Measurements from ENCODE around the gene MEGF6.

The MEGF6 gene

DNA sequence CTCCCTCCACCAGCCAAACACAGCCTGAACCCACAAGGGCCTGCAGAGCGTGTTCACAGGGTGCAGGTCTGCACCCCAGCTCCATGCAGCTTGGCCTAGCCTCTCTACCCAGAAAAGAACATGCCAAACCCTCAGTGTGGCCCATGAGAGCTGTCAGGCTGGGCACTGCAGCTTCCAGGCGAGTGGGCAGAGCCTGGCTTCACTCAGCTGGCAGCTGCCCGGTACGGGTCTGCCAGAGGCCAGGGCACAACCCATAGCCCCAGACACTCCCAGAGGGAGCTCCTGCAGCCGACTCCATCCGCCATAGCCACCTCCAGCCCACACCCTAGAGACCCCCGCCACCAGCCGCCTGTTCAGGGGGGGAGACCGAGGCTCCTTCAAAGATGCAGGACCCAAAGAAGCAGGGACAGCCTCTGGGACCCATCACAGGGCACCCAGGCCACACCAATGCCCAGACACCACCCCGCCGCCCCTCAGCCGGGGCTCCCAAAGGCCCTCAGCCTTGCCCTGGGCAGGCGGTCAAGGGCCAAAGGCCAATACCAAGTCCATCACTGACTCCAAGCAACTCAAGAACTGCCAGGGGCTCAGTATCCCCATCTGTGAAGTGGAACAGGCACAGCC is 42.4 kb downstream of the MEGF6 start:
- Histone ChIP-seq H3K4me2 (no peak overlapping the region; the same call in 1 of the 2 replicates), H3K9me3 (no peaks in the 10 kb centered on the region), H3K36me3 (peaks cover 45% of the 10 kb centered on the region), H4K20me1 (peaks cover 98% of the 10 kb centered on the region), H3K4me1 (peaks cover 35% of the 10 kb centered on the region), H3K27me3 (peaks cover 3% of the 10 kb centered on the region; the same call in 1 of the 2 replicates), H3K27ac (no peak overlapping the region), H3K9ac (no peak overlapping the region), H3K4me3 (no peak overlapping the region)
- TF ChIP-seq Cebpa-rat (IDR thresholded peaks at IDR 0.05): no peak

- no peak overlapping the region for H3K4me2 ChIP-seq
- no peak overlapping the region for H3K9ac ChIP-seq
- peaks cover 97% of the 10 kb centered on the region for H4K20me1 ChIP-seq
- no peak for TF ChIP-seq Cebpa-rat (IDR thresholded peaks at IDR 0.05)
- no peak overlapping the region for H3K4me3 ChIP-seq
- H3K36me3 ChIP-seq: peaks cover 28% of the 10 kb centered on the region
- peaks cover 27% of the 10 kb centered on the region for H3K4me1 ChIP-seq
- H3K27ac ChIP-seq: no peak overlapping the region
- H3K9me3 ChIP-seq: no peaks in the 10 kb centered on the region
- peaks cover 3% of the 10 kb centered on the region; the same call in 1 of the 2 replicates for H3K27me3 ChIP-seq
These were observed 44.1 kb downstream of the MEGF6 start for GRCh38 chr1:3566951-3567804.

DNA sequence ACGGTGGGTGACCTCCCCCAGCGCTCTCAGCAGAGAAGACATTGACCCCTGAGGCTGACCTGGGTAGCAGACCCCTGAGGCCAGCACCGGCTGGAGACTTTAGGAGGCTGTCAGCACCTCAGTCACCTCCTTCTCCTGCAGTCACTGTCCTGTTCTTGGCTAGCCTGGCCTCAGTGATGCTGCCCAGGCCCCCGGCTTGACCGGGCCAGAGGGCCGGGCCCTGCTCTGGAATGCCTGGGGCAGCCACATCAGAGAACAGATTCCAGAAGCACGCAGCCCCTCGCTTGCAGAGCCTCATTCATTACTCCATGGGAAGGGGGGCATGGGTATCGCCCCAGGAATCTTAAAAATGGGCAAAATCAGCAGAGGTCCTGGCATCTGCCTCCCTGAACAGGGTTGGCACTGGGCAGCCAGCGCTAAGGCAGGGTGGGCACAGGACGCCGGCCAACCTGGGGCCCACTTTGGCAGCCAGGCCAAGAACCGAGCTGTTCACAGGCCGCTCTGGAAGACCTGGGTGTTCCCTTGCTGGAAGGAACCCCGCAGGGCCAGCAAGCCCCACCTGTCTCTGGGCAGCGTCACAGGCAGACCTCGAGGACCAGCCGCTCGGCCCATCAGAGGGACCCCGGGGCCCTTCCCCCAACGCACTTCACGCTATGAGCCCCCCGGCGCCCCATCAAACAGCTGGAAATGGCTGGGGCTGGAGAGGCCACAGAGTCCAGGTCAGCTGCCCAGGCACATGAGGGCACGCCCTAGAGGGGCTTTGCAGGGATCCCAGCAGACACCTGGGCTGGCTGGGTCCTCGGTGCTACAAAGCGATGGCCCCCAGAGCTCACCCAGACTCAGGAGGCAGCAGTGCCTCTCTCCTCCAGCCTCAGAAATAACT is 45.1 kb downstream of the MEGF6 start:
- Histone ChIP-seq H3K4me3 (no peak overlapping the region), H4K20me1 (peaks cover 97% of the 10 kb centered on the region), H3K9ac (no peak overlapping the region), H3K27ac (no peak overlapping the region), H3K4me2 (no peak overlapping the region), H3K36me3 (peaks cover 22% of the 10 kb centered on the region), H3K4me1 (peaks cover 22% of the 10 kb centered on the region), H3K27me3 (peaks cover 3% of the 10 kb centered on the region; the same call in 1 of the 2 replicates), H3K9me3 (no peaks in the 10 kb centered on the region)
- TF ChIP-seq Cebpa-rat (IDR thresholded peaks at IDR 0.05): no peak

- Histone ChIP-seq H3K4me2 (no peak overlapping the region), H3K36me3 (peaks cover 28% of the 10 kb centered on the region; the same call in 1 of the 2 replicates), H3K4me3 (no peak overlapping the region), H4K20me1 (peaks cover 97% of the 10 kb centered on the region), H3K27ac (no peak overlapping the region), H3K9me3 (no peaks in the 10 kb centered on the region), H3K4me1 (peaks cover 11% of the 10 kb centered on the region), H3K27me3 (peaks cover 2% of the 10 kb centered on the region; the same call in 1 of the 2 replicates), H3K9ac (no peak overlapping the region)
- TF ChIP-seq Cebpa-rat (IDR thresholded peaks at IDR 0.05): no peak
These were observed 46.1 kb downstream of the MEGF6 start for GRCh38 chr1:3564921-3565831.

- Histone ChIP-seq H3K4me2 (no peak overlapping the region), H4K20me1 (peaks cover 97% of the 10 kb centered on the region), H3K4me3 (no peak overlapping the region), H3K4me1 (no peaks in the 10 kb centered on the region), H3K27me3 (no peaks in the 10 kb centered on the region), H3K9ac (no peak overlapping the region), H3K9me3 (0 out of 2 replicates have a peak, but pooled peaks cover 2% of the 10 kb centered on the region), H3K27ac (no peak overlapping the region), H3K36me3 (peaks cover 21% of the 10 kb centered on the region; the same call in 1 of the 2 replicates)
- no peak for TF ChIP-seq Cebpa-rat (IDR thresholded peaks at IDR 0.05)
These were observed 47.7 kb downstream of the MEGF6 start for GRCh38 chr1:3563610-3564009.

DNA sequence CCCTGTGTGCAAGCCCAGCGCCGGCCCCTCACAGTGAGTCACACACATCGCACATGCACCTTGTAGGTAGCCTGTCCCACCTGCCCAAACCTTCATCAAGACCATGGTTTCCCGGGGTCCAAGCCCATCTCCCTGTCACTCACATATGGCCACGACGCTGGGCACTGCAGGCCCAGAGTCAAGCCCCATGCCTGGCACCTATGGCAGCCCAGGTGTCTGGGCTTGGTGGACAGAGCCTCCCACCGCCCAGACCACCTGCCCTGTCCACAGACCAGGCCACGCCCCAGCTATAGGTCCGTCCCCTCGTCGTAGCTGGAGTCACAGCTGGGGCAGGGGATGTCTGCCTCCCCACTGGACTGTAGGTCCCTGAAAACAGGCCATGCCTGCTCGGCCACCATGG is 48.2 kb downstream of the MEGF6 start:
- Histone ChIP-seq H3K27ac (no peak overlapping the region), H4K20me1 (peaks cover 97% of the 10 kb centered on the region), H3K9ac (no peak overlapping the region), H3K4me1 (no peaks in the 10 kb centered on the region), H3K4me2 (no peak overlapping the region), H3K27me3 (no peaks in the 10 kb centered on the region), H3K4me3 (no peak overlapping the region), H3K9me3 (0 out of 2 replicates have a peak, but pooled peaks cover 5% of the 10 kb centered on the region), H3K36me3 (peaks cover 21% of the 10 kb centered on the region; the same call in 1 of the 2 replicates)
- TF ChIP-seq Cebpa-rat (IDR thresholded peaks at IDR 0.05): no peak

DNA sequence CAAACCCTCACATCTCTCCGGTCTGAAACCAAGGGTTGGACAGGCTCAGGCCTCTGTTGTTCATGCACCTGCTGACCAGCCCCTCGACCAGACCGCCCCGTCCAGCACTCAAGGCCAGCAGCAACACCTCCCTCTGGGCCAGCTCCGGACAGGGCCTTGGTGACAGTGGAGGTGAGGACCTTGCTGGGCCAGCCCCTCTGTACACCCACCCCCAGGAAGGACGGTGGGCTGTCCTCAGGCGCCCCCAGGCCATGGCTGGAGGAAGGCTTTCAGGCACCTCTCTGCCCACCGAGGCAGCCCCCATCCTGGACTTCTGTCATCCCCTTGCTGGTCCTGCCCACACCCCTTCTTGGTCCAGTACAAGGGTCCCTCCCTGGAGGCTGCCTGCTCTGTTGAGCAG is 48.6 kb downstream of the MEGF6 start:
- 0 out of 2 replicates have a peak, but pooled peaks cover 5% of the 10 kb centered on the region for H3K9me3 ChIP-seq
- no peaks in the 10 kb centered on the region for H3K4me1 ChIP-seq
- no peak for TF ChIP-seq Cebpa-rat (IDR thresholded peaks at IDR 0.05)
- no peak overlapping the region for H3K27ac ChIP-seq
- no peak overlapping the region for H3K4me2 ChIP-seq
- peaks cover 97% of the 10 kb centered on the region for H4K20me1 ChIP-seq
- no peak overlapping the region for H3K9ac ChIP-seq
- H3K4me3 ChIP-seq: no peak overlapping the region
- H3K36me3 ChIP-seq: peaks cover 21% of the 10 kb centered on the region; the same call in 1 of the 2 replicates
- no peaks in the 10 kb centered on the region for H3K27me3 ChIP-seq

- Histone ChIP-seq H3K36me3 (peaks cover 26% of the 10 kb centered on the region; the same call in 1 of the 2 replicates), H3K9ac (no peak overlapping the region), H3K27me3 (no peaks in the 10 kb centered on the region), H3K27ac (no peak overlapping the region), H4K20me1 (peaks cover 97% of the 10 kb centered on the region), H3K4me1 (no peaks in the 10 kb centered on the region), H3K4me2 (no peak overlapping the region), H3K4me3 (no peak overlapping the region), H3K9me3 (0 out of 2 replicates have a peak, but pooled peaks cover 5% of the 10 kb centered on the region)
- TF ChIP-seq Cebpa-rat (IDR thresholded peaks at IDR 0.05): no peak
These were observed 49.6 kb downstream of the MEGF6 start for GRCh38 chr1:3561702-3562101.
